WTC11 (cell line): Measurements from ENCODE around the gene ZNF780A.
"Not testable (repeated sequence)": the region's sequence is repeated elsewhere in the genome, so short reads cannot be mapped to it uniquely, and the experiment has no call there.

Source experiments
- ATF3 ChIP-seq: sonication (generic); formaldehyde crosslinking; conservative IDR thresholded peaks from 2 replicates; pipeline ENCODE4 v1.8.1; 2022; ENCODE audit warnings: mild to moderate bottlenecking, missing genetic modification reagents
- CTCF ChIP-seq: fragments of 200-600 bp; IDR thresholded peaks from 2 replicates; pipeline ENCODE4 v1.8.0; 2022; ENCODE audit warnings: antibody characterized with exemption
- ESRRA ChIP-seq: sonication (generic); formaldehyde crosslinking; IDR thresholded peaks from 2 replicates; pipeline ENCODE4 v1.8.1; 2022; ENCODE audit warnings: mild to moderate bottlenecking, missing genetic modification reagents, borderline replicate concordance
- JAZF1 ChIP-seq: fragments of 250-450 bp; sonication (Bioruptor Pico); IDR thresholded peaks from 2 replicates; pipeline ENCODE4 v1.9.0; 2021; ENCODE audit warnings: moderate library complexity, mild to moderate bottlenecking, inconsistent platforms
- MXD4 ChIP-seq: fragments of 250-450 bp; sonication (Bioruptor Pico); IDR thresholded peaks from 2 replicates; pipeline ENCODE4 v1.8.0; 2021; ENCODE audit warnings: mild to moderate bottlenecking, moderate library complexity, borderline replicate concordance
- NFYB ChIP-seq: sonication (generic); formaldehyde crosslinking; conservative IDR thresholded peaks from 2 replicates; pipeline ENCODE4 v1.8.0; 2022; ENCODE audit warnings: low read depth, missing genetic modification reagents
- SP1 ChIP-seq: sonication (generic); formaldehyde crosslinking; conservative IDR thresholded peaks from 2 replicates; pipeline ENCODE4 v1.8.1; 2022; ENCODE audit warnings: missing genetic modification reagents
- TCF7 ChIP-seq: sonication (generic); formaldehyde crosslinking; IDR thresholded peaks from 2 replicates; pipeline ENCODE4 v1.8.0; 2022; ENCODE audit warnings: mild to moderate bottlenecking, low read depth, missing genetic modification reagents, moderate library complexity
- ZNF512 ChIP-seq: sonication (generic); formaldehyde crosslinking; IDR thresholded peaks from 2 replicates; pipeline ENCODE4 v1.8.1; 2022; ENCODE audit warnings: missing genetic modification reagents, borderline replicate concordance

- TF ChIP-seq ESRRA (CRISPR knock-in tag); TCF7; CTCF; ATF3 (CRISPR knock-in tag); ZNF512 (CRISPR knock-in tag); SP1 (CRISPR knock-in tag); JAZF1 (CRISPR knock-in tag); NFYB (CRISPR knock-in tag); MXD4 (CRISPR knock-in tag): not testable (repeated sequence)
Observed at GRCh38 chr19:40118638-40119037, 27.9 kb upstream of the ZNF780A start.
